Brain microvascular endothelial cell (primary cell): ENCODE results near the gene HACD1.
A peak's percentile ranks its signal among the peaks of the same experiment; 100 is the strongest.

Experiments used
- DNase-seq: peaks from one replicate; pipeline ENCODE4 v3.0.0-alpha.2; 2020
- H3K27ac ChIP-seq: fragments of 250-450 bp; sonication (Bioruptor Pico); 2 replicates; pipeline ENCODE4 v1.5.1; 2020; ENCODE audit warnings: mild to moderate bottlenecking, moderate library complexity
- H3K27me3 ChIP-seq: fragments of 250-450 bp; sonication (Bioruptor Pico); replicated peaks from 2 replicates; pipeline ENCODE4 v1.5.1; 2020; ENCODE audit warnings: mild to moderate bottlenecking
- H3K36me3 ChIP-seq: fragments of 250-450 bp; sonication (Bioruptor Pico); replicated peaks from 2 replicates; pipeline ENCODE4 v1.5.1; 2020; ENCODE audit warnings: mild to moderate bottlenecking
- H3K4me3 ChIP-seq: 2 replicates; pipeline ENCODE4 v1.5.1; 2011; ENCODE audit warnings: low read depth, mild to moderate bottlenecking, control low read depth, low read length, moderate library complexity
- CTCF ChIP-seq: IDR thresholded peaks from 2 replicates; pipeline ENCODE4 v1.5.1; 2011; ENCODE audit warnings: low read depth, mild to moderate bottlenecking, moderate library complexity, low read length, control low read depth, inconsistent platforms; ENCODE audit errors: missing control alignments
- in situ Hi-C: cut with HindIII; loops from 2 replicates; pipeline ENCODE4 v1.10.0; 2017; ENCODE audit warnings: low sequenced_read_pairs, low pct_ligation_motif_present

The HACD1 gene

GRCh38 chr10:17563452-17563851 is 53.7 kb downstream of the HACD1 start:
- no peak overlapping the region for H3K4me3 ChIP-seq
- DNase-seq = no peak
- no peak for TF ChIP-seq CTCF
- no peaks in the 10 kb centered on the region for H3K36me3 ChIP-seq
- no peak overlapping the region for H3K27ac ChIP-seq
- in situ Hi-C loops = no loop called here
- H3K27me3 ChIP-seq = no peaks in the 10 kb centered on the region

- DNase-seq = peak; percentile 24
- H3K36me3 ChIP-seq = no peaks in the 10 kb centered on the region
- H3K4me3 ChIP-seq = no peak overlapping the region
- in situ Hi-C loops = no loop called here
- H3K27me3 ChIP-seq = no peaks in the 10 kb centered on the region
- no peak for TF ChIP-seq CTCF
- H3K27ac ChIP-seq = no peak overlapping the region
Observed at GRCh38 chr10:17562614-17563013, 54.6 kb downstream of the HACD1 start.

- in situ Hi-C loops = no loop called here
- H3K27me3 ChIP-seq = no peaks in the 10 kb centered on the region
Observed at GRCh38 chr10:17561111-17561510, 56.1 kb downstream of the HACD1 start.

GRCh38 chr10:17557459-17557858 is 59.7 kb downstream of the HACD1 start:
- no peak for TF ChIP-seq CTCF
- no peaks in the 10 kb centered on the region for H3K36me3 ChIP-seq
- H3K4me3 ChIP-seq = no peak overlapping the region
- in situ Hi-C loops = no loop called here
- H3K27me3 ChIP-seq = no peaks in the 10 kb centered on the region
- no peak for DNase-seq
- no peak overlapping the region for H3K27ac ChIP-seq

More at GRCh38 chr10:17561111-17561510, 56.1 kb downstream of the HACD1 start:
- TF ChIP-seq CTCF = no peak
- no peak overlapping the region for H3K4me3 ChIP-seq
- no peak overlapping the region for H3K27ac ChIP-seq
- H3K36me3 ChIP-seq = no peaks in the 10 kb centered on the region
- no peak for DNase-seq

GRCh38 chr10:17548770-17549169 is 68.4 kb downstream of the HACD1 start:
- in situ Hi-C loops = no loop called here
- no peak overlapping the region for H3K27ac ChIP-seq
- DNase-seq = no peak
- TF ChIP-seq CTCF = no peak
- no peak overlapping the region for H3K4me3 ChIP-seq
- H3K27me3 ChIP-seq = no peaks in the 10 kb centered on the region
- H3K36me3 ChIP-seq = no peaks in the 10 kb centered on the region

- H3K36me3 ChIP-seq = no peaks in the 10 kb centered on the region
- no peak overlapping the region for H3K27ac ChIP-seq
- H3K27me3 ChIP-seq = no peaks in the 10 kb centered on the region
- in situ Hi-C loops = no loop called here
- DNase-seq = no peak
- H3K4me3 ChIP-seq = no peak overlapping the region
- no peak for TF ChIP-seq CTCF
Observed at GRCh38 chr10:17548162-17548561, 69.0 kb downstream of the HACD1 start.
